BE2C (cell line): ENCODE data around the gene DAAM1.

Experiments used
- DNase-seq: peaks from one replicate; pipeline ENCODE4 v3.0.0-alpha.2; 2020
- H3K27me3 ChIP-seq: fragments of 250-450 bp; sonication (Bioruptor Pico); 2 replicates; pipeline ENCODE4 v1.5.1; 2020; ENCODE audit warnings: mild to moderate bottlenecking
- H3K36me3 ChIP-seq: fragments of 250-450 bp; sonication (Bioruptor Pico); 2 replicates; pipeline ENCODE4 v1.5.1; 2020; ENCODE audit warnings: mild to moderate bottlenecking
- H3K4me1 ChIP-seq: fragments of 250-450 bp; sonication (Bioruptor Pico); 2 replicates; pipeline ENCODE4 v1.5.1; 2020
- H3K4me3 ChIP-seq: 2 replicates; pipeline ENCODE4 v1.5.1; 2011; ENCODE audit warnings: low read depth, low read length
- H3K9me3 ChIP-seq: fragments of 250-450 bp; sonication (Bioruptor Pico); 2 replicates; pipeline ENCODE4 v1.5.1; 2020
- CTCF ChIP-seq: IDR thresholded peaks from 2 replicates; pipeline ENCODE4 v1.5.1; 2012; ENCODE audit warnings: mild to moderate bottlenecking, low read depth, low read length

Gene DAAM1

DNA sequence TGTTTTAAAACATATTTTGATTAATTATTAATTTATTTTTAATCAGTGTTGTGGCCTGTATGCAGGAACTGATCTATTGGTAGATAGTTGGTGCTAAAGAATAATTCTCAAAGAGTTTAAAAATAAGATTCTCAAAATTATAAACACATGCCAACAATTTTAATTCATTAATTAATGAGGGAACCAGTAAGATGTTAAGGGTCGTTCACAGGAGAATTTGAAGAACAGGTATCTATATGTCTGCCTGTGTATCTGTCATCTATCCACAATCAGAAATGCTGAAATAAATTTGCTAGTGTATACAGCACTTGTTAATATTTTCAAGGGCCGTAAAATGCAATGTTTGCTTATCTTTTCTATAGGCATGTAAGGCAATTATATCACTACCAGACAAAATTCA is 18.4 kb downstream of the DAAM1 start:
- Histone ChIP-seq H3K36me3 (no peaks in the 10 kb centered on the region), H3K9me3 (no peaks in the 10 kb centered on the region), H3K4me3 (no peak overlapping the region), H3K4me1 (no peaks in the 10 kb centered on the region), H3K27me3 (no peaks in the 10 kb centered on the region)
- TF ChIP-seq CTCF = no peak
- DNase-seq = no peak

DNA sequence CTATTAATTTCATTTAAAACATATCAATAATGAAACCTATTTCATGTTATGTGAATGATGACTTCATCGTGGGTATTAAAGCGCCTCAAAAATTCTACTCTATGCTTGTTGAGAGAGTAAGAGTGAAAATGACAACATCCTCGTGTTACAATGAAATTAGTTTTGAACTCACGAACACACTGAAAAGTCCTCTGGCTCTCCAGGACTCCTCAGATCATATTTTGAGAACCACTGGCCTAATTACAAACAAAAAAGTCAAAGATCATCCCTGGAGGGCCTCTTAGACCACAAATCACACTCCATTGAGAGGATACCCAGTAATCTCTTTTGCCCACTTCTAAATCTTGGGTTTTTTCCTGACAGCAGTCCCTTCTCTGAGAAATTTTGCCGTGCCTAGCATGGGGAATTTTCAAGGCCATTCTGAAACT is 19.1 kb downstream of the DAAM1 start:
- no peak for TF ChIP-seq CTCF
- DNase-seq = no peak

GRCh38 chr14:59208224-59208814 is 19.9 kb downstream of the DAAM1 start:
- Histone ChIP-seq H3K4me1 (no peaks in the 10 kb centered on the region), H3K27me3 (no peaks in the 10 kb centered on the region), H3K4me3 (no peak overlapping the region), H3K9me3 (no peaks in the 10 kb centered on the region), H3K36me3 (no peaks in the 10 kb centered on the region)
- DNase-seq = no peak
- TF ChIP-seq CTCF = no peak

More for the DNA sequence above, 19.1 kb downstream of the DAAM1 start:
- Histone ChIP-seq H3K36me3 (no peaks in the 10 kb centered on the region), H3K27me3 (no peaks in the 10 kb centered on the region), H3K4me1 (no peaks in the 10 kb centered on the region), H3K4me3 (no peak overlapping the region), H3K9me3 (no peaks in the 10 kb centered on the region)

- Histone ChIP-seq H3K36me3 (no peaks in the 10 kb centered on the region), H3K9me3 (no peaks in the 10 kb centered on the region), H3K4me3 (no peak overlapping the region), H3K27me3 (no peaks in the 10 kb centered on the region), H3K4me1 (no peaks in the 10 kb centered on the region)
- TF ChIP-seq CTCF = no peak
- no peak for DNase-seq
Observed at GRCh38 chr14:59208954-59209353, 20.5 kb downstream of the DAAM1 start.

DNA sequence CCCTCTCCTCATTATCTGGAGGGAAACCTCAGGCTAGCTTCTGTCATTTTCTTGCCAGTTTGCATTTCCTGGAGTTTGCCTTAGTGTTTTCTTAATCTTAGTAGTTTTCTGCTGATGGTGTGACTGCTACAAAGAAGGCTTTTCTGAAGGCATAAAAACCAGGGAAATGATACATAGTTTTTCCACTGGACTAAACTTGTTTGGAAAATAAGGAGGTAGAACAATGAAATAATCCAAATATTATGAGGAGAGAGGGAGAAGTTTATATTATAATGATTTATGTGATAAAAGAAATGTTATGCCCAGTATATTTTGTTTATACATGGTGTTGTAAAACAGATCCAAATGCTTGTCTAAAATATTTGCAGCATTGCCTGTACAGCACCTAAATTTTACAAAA is 22.2 kb downstream of the DAAM1 start:
- no peak for TF ChIP-seq CTCF
- no peak for DNase-seq

GRCh38 chr14:59213368-59214315 is 25.2 kb downstream of the DAAM1 start:
- no peaks in the 10 kb centered on the region for H3K36me3 ChIP-seq
- H3K4me3 ChIP-seq = no peak overlapping the region
- H3K4me1 ChIP-seq = no peaks in the 10 kb centered on the region
- TF ChIP-seq CTCF = no peak
- no peaks in the 10 kb centered on the region for H3K9me3 ChIP-seq
- no peak for DNase-seq
- H3K27me3 ChIP-seq = no peaks in the 10 kb centered on the region

More for the DNA sequence above, 22.2 kb downstream of the DAAM1 start:
- Histone ChIP-seq H3K9me3 (no peaks in the 10 kb centered on the region), H3K4me1 (no peaks in the 10 kb centered on the region), H3K36me3 (no peaks in the 10 kb centered on the region), H3K27me3 (no peaks in the 10 kb centered on the region), H3K4me3 (no peak overlapping the region)
